K562 (cell line): ENCODE results near the gene ADGRL3.

ENCODE experiments used
- ARID3A ChIP-seq: IDR thresholded peaks from 2 replicates; pipeline ENCODE4 v1.6.1; 2012; ENCODE audit warnings: low read depth, low read length, improper control_type of control experiment, borderline replicate concordance
- CHD1 ChIP-seq: fragments of 200-600 bp; sonication (generic); IDR thresholded peaks from one replicate; pipeline ENCODE4 v1.6.1; 2012; ENCODE audit warnings: mild to moderate bottlenecking, moderate library complexity, low read length, inconsistent platforms
- CTCF ChIP-seq, 3 experiments: IDR thresholded peaks in 2 of 3; conservative IDR thresholded peaks in 1 of 3; 2 replicates each; pipeline ENCODE4 v1.5.1; 2011 to 2012; ENCODE audit warnings: low read length in 3 of 3, mild to moderate bottlenecking in 3 of 3, control low read depth in 2 of 3, improper control_type of control experiment in 1 of 3, inconsistent platforms in 1 of 3, low read depth in 1 of 3, mixed read lengths in 1 of 3, moderate library complexity in 1 of 3; ENCODE audit not compliant: insufficient read depth in 2 of 3
- EZH2 ChIP-seq: IDR thresholded peaks from 2 replicates; pipeline ENCODE4 v1.6.1; 2012; ENCODE audit warnings: low read depth, mild to moderate bottlenecking, inconsistent platforms, low read length, borderline replicate concordance
- TEAD4 ChIP-seq, 2 experiments: sonication (generic) in 1 of 2; formaldehyde crosslinking in 1 of 2; IDR thresholded peaks; 2 replicates each; pipeline versions ENCODE4 v1.6.1 to v1.8.0; 2012 to 2022; ENCODE audit warnings: borderline replicate concordance in 1 of 2, inconsistent platforms in 1 of 2, low read length in 1 of 2, mild to moderate bottlenecking in 1 of 2, missing genetic modification reagents in 1 of 2
- U2AF1 ChIP-seq: fragments of 200-400 bp; formaldehyde crosslinking; optimal IDR thresholded peaks from 2 replicates; pipeline ENCODE3; 2017; ENCODE audit warnings: mild to moderate bottlenecking, low read depth, low read length, moderate library complexity
- ZBTB9 ChIP-seq: fragments of 450-650 bp; formaldehyde crosslinking; IDR thresholded peaks from 2 replicates; pipeline ENCODE4 v1.4.0; 2020; ENCODE audit warnings: mild to moderate bottlenecking, moderate library complexity

GRCh38 chr4:61473306-61473705, 273.2 kb downstream of the ADGRL3 start:
- no peak for TF ChIP-seq CTCF (IDR thresholded peaks at IDR 0.05 in 2 of 3, conservative IDR thresholded peaks at IDR 0.05 in 1 of 3; ENCODE audit: insufficient read depth in 2 of 3, low read depth in 1 of 3, low read length in 3 of 3)
- TF ChIP-seq ZBTB9 (CRISPR knock-in tag) = no peak
- TF ChIP-seq EZH2 = no peak
- no peak for TF ChIP-seq TEAD4 (IDR thresholded peaks at IDR 0.05; ENCODE audit: low read length)
- no peak for TF ChIP-seq TEAD4 (CRISPR knock-in tag; IDR thresholded peaks at IDR 0.05; ENCODE audit: borderline replicate concordance)
- TF ChIP-seq CHD1 = no peak
- TF ChIP-seq U2AF1 = no peak
- no peak for TF ChIP-seq ARID3A
